Panc1 (cell line): ENCODE measurements around the gene ZNF573. TPM values are rescaled to one million over a fixed set of nuclear protein-coding genes. Genes with fewer than 3 reads are reported as not detected.

Source experiments
- ATAC-seq: fragments of 200-7000 bp; cut with Tn5 transposase; 2 replicates; pipeline ENCODE4 v1.9.1; 2020; ENCODE audit warnings: mild to moderate bottlenecking, moderate library complexity
- BruUV-seq: library from RNA; stranded (reverse); fragments of 400-500 nt; replicated peaks from 2 replicates; lab custom pipeline; 2021; lab: Mats Ljungman, UMichigan
- CTCF ChIA-PET: fragments of 300-600 bp; sonication (Branson Sonifier 250); formaldehyde crosslinking; loops from one replicate; lab custom pipeline; 2022; ENCODE audit warnings: antibody characterized with exemption; lab: Charles Lee
- POLR2A ChIA-PET: fragments of 300-600 bp; sonication (Branson Sonifier 250); formaldehyde crosslinking; loops from one replicate; lab custom pipeline; 2022; ENCODE audit warnings: antibody characterized with exemption; lab: Charles Lee
- DNase-seq: peaks from one replicate; pipeline ENCODE4 v3.0.0-alpha.2; 2010; ENCODE audit warnings: low read depth, low spot score
- H3K27ac ChIP-seq: 2 replicates; pipeline ENCODE4 v1.5.1; 2011; ENCODE audit warnings: mild to moderate bottlenecking, low read length, inconsistent platforms
- H3K27me3 ChIP-seq: fragments of 200-500 bp; sonication (Bioruptor generic); 2 replicates; pipeline ENCODE4 v1.6.0; 2014; ENCODE audit warnings: low read length, inconsistent platforms; ENCODE audit not compliant: control insufficient read depth, insufficient read depth
- H3K36me3 ChIP-seq: fragments of 200-500 bp; sonication (Bioruptor generic); 2 replicates; pipeline ENCODE4 v1.5.1; 2014; ENCODE audit warnings: inconsistent platforms, mild to moderate bottlenecking, low read length, moderate library complexity; ENCODE audit not compliant: control insufficient read depth, insufficient read depth
- H3K4me1 ChIP-seq: 2 replicates; pipeline ENCODE4 v1.5.1; 2011; ENCODE audit warnings: inconsistent platforms, mild to moderate bottlenecking, low read length, moderate library complexity; ENCODE audit not compliant: control insufficient read depth, insufficient read depth
- H3K4me3 ChIP-seq, 2 experiments: 2 replicates each; pipeline ENCODE4 v1.5.1; 2011 to 2012; ENCODE audit warnings: low read depth in 2 of 2, low read length in 2 of 2, mild to moderate bottlenecking in 2 of 2, inconsistent platforms in 1 of 2, moderate library complexity in 1 of 2
- H3K9me3 ChIP-seq: fragments of 200-500 bp; sonication (Bioruptor generic); 2 replicates; pipeline ENCODE4 v1.5.1; 2014; ENCODE audit warnings: low read depth, mild to moderate bottlenecking, inconsistent platforms, low read length, moderate library complexity; ENCODE audit not compliant: control insufficient read depth, insufficient read depth
- POLR2AphosphoS5 ChIP-seq: IDR thresholded peaks from 2 replicates; pipeline ENCODE4 v1.6.1; 2012; ENCODE audit warnings: mild to moderate bottlenecking, low read depth, low read length, moderate library complexity
- SIN3A ChIP-seq: IDR thresholded peaks from 2 replicates; pipeline ENCODE4 v1.6.1; 2012; ENCODE audit warnings: low read depth, mild to moderate bottlenecking, low read length, moderate library complexity, borderline replicate concordance; ENCODE audit not compliant: insufficient read depth
- TCF7L2 ChIP-seq: IDR thresholded peaks from 2 replicates; pipeline ENCODE4 v1.6.1; 2011; ENCODE audit warnings: mild to moderate bottlenecking, low read depth, low read length, inconsistent platforms
- in situ Hi-C: cut with HindIII; loops from 2 replicates; pipeline ENCODE4 v1.10.0; 2016; ENCODE audit warnings: low sequenced_read_pairs, low pct_unique_long_range_greater_than_20kb
- intact Hi-C: fragments of 100-400 bp; cut with micrococcal nuclease; formaldehyde crosslinking; loops from one replicate; pipeline ENCODE4 v1.10.0; 2022; ENCODE audit not compliant: unreplicated experiment
- total RNA-seq: library from RNA; stranded (reverse); gene quantifications from one replicate; pipeline ENCODE4 v1.2.1, GENCODE V29; 2021; ENCODE audit not compliant: unreplicated experiment
- TF ChIP-seq, protein P1 (sequence below): fragments of 450-650 bp; IDR thresholded peaks from 2 replicates; pipeline ENCODE4 v1.5.1; 2017; ENCODE audit warnings: mild to moderate bottlenecking
- TF ChIP-seq, protein P2 (sequence below), 2 experiments: IDR thresholded peaks; 2 replicates each; pipeline ENCODE4 v1.6.1; 2011 to 2012; ENCODE audit warnings: low read depth in 2 of 2, control low read depth in 1 of 2, low read length in 1 of 2, mild to moderate bottlenecking in 1 of 2, moderate library complexity in 1 of 2; ENCODE audit not compliant: insufficient read depth in 1 of 2

ZNF573 gene
- total RNA-seq, 1 experiment from 2014 or later, result 13.3 TPM

DNA sequence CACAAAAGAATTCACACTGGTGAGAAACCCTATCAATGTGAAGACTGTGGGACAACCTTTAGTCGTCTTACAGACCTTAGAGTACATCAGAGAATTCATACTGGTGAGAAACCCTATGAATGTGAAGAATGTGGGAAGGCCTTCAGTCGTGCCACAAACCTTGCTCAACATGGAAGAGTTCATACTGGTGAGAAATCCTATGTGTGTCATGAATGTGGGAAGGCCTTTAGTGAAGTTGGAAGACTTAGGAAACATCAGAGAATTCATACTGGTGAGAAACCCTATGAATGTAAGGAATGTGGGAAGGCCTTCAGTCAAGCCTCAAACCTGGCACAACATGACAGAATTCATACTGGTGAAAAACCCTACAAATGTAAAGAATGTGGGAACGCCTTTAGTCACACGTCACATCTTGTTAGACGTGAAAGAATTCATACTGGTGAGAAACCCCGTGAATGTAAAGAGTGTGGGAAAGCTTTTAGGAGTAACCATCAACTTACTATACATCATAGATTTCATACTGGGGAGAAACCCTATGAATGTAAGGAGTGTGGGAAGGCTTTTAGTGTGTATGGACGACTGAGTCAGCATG lies 24.0 kb upstream of the ZNF573 start:
- Histone ChIP-seq H3K4me1 (no peaks in the 10 kb centered on the region), H3K9me3 (peaks cover 53% of the 10 kb centered on the region), H3K27me3 (no peaks in the 10 kb centered on the region), H3K27ac (no peak overlapping the region), H3K4me3 (no peak overlapping the region), H3K36me3 (no peaks in the 10 kb centered on the region)
- no TSS peak for BruUV-seq
- TF ChIP-seq SIN3A (no peak), POLR2AphosphoS5 (no peak)
- TF ChIP-seq, protein P1, sequence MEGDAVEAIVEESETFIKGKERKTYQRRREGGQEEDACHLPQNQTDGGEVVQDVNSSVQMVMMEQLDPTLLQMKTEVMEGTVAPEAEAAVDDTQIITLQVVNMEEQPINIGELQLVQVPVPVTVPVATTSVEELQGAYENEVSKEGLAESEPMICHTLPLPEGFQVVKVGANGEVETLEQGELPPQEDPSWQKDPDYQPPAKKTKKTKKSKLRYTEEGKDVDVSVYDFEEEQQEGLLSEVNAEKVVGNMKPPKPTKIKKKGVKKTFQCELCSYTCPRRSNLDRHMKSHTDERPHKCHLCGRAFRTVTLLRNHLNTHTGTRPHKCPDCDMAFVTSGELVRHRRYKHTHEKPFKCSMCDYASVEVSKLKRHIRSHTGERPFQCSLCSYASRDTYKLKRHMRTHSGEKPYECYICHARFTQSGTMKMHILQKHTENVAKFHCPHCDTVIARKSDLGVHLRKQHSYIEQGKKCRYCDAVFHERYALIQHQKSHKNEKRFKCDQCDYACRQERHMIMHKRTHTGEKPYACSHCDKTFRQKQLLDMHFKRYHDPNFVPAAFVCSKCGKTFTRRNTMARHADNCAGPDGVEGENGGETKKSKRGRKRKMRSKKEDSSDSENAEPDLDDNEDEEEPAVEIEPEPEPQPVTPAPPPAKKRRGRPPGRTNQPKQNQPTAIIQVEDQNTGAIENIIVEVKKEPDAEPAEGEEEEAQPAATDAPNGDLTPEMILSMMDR, result no peak
- intact Hi-C loops, result no loop called here
- no peak for ATAC-seq
- ChIA-PET POLR2A (no interaction called here), CTCF (no interaction called here)
- in situ Hi-C loops, result loop anchor here (5.0 kb wide), 1 partner anchor 64 kb away; no protein-coding TSS in a partner anchor
- no peak for DNase-seq

DNA sequence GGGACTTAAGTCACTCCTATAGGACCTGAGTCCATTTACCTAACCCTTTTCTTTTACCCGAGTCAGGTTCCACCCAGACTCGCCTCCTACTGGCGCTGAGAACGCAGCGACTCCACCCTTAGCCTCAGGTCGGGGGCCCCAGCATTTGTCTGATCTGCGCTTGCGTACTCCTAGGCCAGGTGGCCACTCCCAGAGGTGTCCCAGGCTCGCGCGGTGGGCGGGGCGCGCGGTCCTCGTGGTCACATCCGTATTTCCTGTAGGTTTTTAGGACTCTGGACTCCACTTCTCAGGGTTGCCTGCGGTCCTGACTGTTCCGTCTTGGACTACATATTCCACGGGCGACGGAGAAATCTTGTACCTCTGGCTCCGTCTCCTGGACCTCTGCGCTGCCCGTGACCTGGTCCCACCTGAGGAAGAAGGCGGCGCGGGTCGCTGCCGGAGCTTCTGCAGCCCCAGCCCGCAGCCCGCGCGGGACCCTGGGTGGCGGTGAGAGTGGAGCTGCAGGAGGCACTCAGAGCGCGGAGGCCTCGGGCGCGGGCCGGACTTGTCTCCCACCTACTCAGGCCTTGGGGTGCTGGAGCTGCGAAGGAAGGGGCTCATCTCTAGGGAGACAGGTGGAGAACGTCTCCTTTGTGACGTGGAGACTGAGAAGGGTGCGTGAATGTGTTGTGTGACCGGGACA lies 11.0 kb upstream of the ZNF573 start:
- POLR2A ChIA-PET, result no interaction called here
- Histone ChIP-seq H3K36me3 (no peaks in the 10 kb centered on the region), H3K4me1 (no peaks in the 10 kb centered on the region), H3K27me3 (no peaks in the 10 kb centered on the region), H3K27ac (no peak overlapping the region), H3K4me3 (no peak overlapping the region), H3K9me3 (peaks cover 18% of the 10 kb centered on the region; the same call in 1 of the 2 replicates)
- intact Hi-C loops (no loop called here), in situ Hi-C loops (no loop called here)
- no peak for ATAC-seq
- CTCF ChIA-PET, result no interaction called here
- no peak for DNase-seq
- no TSS peak for BruUV-seq
- no peak for TF ChIP-seq SIN3A
- no peak for TF ChIP-seq TCF7L2
- no peak for TF ChIP-seq POLR2AphosphoS5
- TF ChIP-seq, protein P2, sequence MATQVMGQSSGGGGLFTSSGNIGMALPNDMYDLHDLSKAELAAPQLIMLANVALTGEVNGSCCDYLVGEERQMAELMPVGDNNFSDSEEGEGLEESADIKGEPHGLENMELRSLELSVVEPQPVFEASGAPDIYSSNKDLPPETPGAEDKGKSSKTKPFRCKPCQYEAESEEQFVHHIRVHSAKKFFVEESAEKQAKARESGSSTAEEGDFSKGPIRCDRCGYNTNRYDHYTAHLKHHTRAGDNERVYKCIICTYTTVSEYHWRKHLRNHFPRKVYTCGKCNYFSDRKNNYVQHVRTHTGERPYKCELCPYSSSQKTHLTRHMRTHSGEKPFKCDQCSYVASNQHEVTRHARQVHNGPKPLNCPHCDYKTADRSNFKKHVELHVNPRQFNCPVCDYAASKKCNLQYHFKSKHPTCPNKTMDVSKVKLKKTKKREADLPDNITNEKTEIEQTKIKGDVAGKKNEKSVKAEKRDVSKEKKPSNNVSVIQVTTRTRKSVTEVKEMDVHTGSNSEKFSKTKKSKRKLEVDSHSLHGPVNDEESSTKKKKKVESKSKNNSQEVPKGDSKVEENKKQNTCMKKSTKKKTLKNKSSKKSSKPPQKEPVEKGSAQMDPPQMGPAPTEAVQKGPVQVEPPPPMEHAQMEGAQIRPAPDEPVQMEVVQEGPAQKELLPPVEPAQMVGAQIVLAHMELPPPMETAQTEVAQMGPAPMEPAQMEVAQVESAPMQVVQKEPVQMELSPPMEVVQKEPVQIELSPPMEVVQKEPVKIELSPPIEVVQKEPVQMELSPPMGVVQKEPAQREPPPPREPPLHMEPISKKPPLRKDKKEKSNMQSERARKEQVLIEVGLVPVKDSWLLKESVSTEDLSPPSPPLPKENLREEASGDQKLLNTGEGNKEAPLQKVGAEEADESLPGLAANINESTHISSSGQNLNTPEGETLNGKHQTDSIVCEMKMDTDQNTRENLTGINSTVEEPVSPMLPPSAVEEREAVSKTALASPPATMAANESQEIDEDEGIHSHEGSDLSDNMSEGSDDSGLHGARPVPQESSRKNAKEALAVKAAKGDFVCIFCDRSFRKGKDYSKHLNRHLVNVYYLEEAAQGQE (IDR thresholded peaks at IDR 0.05; ENCODE audit: insufficient read depth in 1 of 2, low read depth in 2 of 2, low read length in 1 of 2), result no peak
- TF ChIP-seq, protein P1, result no peak
